Anterior cingulate cortex (tissue), 58 donors: Measurements from ENCODE around the gene PLCB1.
A peak's percentile ranks its signal among the peaks of the same experiment; 100 is the strongest.

Source experiments
- DNase-seq, 58 donors: peaks; one replicate each; lab custom pipeline; 2025; lab: John Stamatoyannopoulos, UW

The PLCB1 gene

DNA sequence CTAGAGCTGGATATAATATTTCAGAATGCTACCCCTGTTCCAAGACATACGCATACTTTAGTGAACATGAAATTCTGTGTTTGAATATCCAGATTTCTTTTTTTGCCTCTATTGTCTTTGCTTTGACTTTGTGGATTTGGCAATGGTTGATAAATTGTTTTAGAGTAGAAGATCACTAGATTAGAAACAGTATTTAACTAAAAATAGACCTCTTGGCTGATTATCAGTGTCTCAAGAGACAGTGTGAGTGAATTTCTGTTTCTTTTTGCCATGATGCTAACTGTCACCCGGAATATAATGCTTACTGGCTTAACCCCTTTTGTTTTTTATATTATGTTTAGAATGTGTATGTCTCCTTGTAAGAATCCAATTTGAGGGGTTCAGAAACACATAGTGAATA lies 102.5 kb downstream of the PLCB1 start:
- DNase-seq, result no peak

DNA sequence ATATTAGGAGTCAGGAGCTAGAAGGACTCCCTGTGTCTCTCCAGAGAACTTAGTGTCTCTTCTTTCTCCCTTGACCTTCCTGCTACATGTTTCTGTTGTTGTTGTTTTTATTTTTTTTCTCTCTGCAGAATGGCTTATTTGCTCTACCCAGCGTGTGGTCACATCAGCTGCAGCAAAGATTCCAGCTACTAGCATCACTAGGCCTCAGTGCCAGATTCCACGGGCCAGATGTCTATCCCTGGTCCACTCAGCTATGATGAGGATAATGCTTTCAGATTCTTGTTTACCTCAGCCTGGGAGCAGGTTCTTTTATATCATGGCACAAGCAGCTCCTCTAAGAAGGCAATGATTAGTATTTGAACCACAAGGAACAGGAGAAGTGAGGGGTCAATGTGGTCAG lies 110.0 kb downstream of the PLCB1 start:
- no peak for DNase-seq

DNA sequence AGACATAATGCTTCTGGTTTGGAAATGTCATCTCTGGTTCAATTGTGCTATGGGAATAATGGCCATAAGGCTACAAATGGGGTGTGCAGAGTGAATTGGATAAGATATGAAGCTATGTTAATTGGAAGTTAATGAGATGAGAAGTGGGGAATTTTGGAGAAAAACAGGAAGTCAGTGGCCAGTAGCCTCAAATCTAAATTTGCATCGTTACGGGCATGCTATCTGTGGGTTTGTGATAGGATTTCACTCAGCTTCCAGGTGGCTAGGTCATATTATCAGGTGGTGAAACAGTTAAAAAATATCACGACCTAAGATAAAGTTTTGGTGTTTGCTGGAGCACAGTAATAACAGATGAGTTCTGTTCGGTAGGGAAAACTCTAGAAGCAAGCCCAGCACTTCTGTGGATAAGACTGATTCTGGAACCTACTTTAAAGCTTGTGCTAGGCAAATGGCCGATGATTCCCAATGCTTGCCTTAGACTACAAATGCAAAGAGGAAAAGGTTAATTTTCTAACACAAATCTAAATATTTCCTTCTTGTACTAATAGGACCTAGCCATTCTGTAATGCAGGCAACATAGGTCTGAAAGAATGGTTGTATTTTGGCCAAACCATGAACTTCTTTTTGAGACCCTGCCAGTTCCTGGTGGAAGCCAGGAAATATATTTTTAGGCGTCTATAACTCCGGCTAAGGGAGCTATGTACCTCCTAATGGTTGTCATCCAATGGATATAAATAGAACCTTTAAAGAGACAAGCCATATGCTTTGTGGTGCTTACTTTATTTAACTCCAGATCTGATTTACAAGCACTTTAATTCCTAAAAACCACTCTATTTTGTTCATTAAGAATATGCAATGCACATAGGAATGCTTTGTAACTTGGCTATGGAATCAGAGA lies 111.0 kb downstream of the PLCB1 start:
- peak in 1 of 58 donors; percentile 3 for DNase-seq

DNA sequence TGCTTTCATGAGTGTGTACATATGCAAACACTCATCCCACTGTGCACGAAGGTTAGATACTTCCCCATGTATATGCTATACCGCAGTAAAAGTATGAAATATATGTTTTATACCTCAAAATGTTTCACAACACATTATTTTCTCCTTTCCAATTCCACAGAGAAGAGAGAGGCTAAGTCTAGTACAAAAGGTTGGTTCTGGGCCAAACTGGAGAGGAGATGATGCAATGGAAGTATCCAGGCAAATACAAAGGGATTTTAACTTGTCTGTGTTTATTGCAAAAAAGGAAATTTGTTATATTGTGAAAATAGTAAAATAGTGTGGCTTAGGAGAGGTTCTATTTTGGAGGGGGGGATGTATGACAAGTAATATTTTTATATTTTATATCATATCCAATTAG lies 112.6 kb downstream of the PLCB1 start:
- peak in 1 of 58 donors; percentile 2 for DNase-seq

DNA sequence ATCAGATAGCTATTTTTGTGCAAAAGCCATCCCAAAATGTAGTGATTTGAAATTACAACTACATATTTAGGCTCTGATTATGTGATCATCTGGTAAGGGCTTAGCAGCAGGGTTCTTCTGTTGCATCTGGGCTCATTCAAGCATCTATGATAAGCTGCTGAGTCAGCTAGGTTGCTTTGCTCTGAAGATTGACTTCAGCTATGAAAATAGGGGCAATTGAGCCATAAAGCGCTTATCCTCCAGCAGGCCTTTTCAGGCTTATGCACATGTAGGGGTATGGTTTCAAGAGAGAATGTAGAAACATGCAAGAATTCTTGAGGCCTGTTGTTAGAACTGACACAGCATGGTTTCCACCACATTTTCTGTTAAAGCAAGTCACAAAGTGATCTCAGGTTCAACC lies 114.1 kb downstream of the PLCB1 start:
- DNase-seq, result no peak

DNA sequence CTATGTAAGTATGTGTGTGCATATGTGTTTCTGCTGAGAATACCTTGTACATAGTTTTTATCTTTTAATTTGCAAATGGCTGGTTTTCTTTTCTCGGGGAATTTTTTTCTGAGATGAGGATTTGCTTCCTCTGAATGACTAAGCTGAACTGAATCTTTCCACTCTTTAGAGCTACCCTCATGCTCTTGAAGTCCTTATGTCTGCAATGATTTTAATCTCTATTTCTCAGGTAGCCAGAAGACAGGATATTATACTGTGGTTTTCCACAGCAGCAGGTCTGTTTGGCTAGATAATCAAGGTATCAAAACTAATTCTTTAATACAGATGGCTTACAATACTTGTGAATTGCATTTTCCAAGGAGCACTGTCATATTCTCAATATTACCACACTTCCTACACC lies 114.7 kb downstream of the PLCB1 start:
- DNase-seq, result no peak

DNA sequence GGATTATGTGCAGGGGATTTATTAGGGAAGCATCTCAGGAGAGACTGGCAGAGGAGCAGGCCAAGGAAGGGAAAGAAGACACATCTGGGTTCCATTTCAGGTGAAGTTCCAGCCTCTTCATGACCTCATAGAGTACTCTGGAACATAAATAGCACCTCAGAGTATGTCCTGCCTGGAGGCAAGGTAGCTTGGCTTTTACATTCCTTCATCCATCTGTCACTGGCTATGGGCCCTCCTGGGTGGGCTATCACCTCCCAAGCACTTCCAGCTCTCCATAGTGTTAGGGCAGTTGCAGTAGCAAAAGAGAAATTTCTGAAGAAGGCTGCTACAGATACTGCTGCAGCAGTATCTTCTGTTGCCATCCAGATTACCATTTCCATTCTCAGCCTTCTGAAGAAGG lies 116.0 kb downstream of the PLCB1 start:
- no peak for DNase-seq

DNA sequence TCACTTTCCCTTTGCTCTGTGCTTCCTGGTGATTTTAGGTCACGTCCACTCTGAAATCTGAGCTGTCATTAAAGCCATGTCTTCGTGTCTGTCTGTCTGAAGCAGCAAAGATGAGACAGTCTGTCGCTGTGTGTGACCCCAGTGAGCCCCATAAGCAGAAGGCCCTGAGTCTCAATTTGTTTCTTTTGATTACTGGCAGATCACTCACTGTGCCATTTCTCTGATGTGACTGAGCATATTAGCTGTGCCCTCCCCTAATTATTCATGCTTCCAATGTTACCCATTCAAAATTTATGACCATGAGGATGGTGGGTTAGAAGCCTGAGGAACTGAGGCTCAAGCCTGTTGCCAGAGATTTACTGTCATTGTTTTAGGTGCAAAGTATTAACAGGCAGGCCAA lies 117.6 kb downstream of the PLCB1 start:
- DNase-seq, result no peak

DNA sequence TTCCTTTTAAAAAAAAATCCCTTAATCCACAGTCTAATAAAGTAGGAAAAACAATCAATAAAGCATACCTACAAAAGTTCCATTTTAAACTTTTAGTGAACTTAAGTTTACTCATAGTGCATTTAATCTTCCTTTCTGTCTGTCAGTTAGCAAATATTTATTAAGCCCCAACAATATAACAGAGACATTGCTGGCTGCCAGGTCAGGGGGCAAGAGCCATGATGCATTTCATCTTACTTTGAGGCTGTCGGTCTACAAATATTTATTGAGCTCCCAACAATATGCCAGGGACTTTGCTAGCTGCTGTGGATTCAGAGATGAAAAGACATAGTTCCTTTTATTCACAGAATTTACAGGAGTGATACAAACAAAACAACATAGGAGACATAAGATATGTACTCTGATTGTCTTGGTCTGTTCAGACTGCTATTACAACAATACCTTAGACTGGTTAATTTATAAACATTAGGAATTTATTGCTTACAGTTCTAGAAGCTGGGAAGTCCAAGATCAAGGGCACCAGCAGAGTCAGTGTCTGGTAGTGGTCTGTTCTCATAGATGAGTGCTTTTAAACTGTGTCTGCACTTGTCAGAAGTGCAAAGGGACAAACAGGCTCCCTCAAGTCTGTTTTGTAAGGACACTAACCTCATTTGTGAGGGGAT lies 118.6 kb downstream of the PLCB1 start:
- DNase-seq, result no peak

DNA sequence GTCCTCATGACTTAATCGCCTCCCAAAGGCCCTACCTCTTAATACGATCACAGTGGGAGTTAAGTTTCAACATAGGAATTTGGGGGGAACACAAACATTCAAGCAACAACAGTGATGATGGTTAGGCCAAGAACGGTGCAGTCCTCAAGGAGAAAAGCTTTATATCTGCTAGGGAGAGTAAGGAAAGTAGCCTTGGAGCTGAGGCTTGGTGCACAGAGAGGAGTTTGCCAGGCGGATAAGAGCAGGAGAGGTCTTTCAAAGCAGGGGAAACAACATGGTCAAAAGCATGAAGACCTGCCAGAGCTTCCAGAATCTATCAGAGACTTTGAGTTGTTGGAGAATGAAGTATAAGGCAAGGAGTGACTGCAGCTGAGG lies 119.1 kb downstream of the PLCB1 start:
- no peak for DNase-seq

DNA sequence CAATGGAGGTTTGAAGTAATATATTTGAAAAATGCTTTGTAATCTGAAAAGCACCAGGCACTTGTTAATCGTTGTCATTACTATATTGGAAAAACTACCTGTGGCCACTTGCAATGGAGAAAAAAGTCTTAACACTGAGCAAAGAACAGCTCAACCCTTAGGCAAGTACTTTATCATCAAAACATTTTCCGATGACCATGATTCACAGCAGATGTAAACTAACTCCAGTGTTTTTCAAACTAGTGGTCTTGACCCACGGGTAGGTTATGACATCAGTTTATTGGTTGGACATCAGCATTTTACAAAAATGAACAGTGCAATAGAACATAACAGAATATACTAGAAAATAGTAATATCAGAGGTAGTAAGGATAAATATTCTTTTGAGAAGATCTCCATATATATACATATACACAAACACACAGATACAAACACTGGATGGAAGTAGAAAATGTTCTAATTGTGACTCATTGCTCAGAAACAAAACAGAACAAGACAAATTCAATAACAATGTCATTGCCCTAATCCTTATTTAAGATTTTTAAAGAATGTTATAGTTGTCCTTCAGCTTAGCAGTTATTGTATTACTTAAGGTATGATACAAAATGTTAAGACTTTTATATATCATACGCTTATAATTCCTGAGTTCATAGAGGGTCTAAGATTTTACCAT lies 123.0 kb downstream of the PLCB1 start:
- no peak for DNase-seq

DNA sequence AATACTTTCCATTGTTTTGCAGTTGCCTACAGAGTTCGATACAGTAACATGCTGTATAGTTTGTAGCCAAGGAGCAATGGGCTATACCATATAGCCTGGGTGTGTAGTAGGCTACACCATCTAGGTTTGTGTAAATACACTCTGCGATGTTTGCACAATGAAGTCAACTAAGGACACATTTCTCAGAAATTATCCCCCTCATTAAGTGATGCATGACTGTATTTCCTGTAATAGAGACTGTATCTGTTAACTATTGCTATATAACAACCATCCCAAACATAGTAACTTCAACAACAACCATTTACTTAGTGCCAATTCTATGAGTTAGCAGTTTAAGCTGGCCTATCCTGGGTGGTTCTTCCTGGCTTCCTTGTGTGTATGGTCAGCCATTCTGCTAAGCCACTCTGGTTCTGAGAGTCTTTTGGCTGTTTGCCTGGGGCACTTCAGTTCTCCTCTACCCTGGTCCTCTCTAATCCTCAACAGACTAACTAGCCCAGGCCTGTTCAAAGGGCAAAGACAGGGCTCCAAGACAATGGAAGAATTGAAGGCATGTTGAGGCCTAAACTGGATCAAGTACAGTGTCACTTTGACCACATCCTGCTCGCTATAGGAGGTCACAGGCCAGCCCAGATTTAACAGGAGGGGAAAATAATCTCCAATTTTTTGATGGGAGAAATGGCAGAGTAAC lies 124.0 kb downstream of the PLCB1 start:
- no peak for DNase-seq

DNA sequence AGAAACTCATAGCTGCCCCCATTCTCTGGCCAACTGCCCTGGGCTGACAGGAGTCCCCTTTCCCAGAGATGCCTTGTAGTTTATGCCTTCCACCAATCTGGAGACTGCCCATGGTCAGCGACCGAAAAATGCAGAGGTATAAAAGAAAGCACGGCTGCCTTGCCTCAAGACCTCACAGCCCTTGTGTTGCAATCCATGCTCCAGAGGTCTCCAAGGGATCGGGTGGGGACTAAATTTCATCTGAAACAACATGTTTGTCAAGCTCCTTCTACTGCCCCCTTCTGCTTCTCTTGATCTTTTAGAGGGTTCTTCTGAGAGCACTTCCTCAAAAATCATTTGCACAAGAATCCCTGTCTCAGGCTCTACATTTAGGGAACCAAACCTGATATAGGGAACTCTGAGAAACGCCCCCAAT lies 128.8 kb downstream of the PLCB1 start:
- DNase-seq, result no peak

DNA sequence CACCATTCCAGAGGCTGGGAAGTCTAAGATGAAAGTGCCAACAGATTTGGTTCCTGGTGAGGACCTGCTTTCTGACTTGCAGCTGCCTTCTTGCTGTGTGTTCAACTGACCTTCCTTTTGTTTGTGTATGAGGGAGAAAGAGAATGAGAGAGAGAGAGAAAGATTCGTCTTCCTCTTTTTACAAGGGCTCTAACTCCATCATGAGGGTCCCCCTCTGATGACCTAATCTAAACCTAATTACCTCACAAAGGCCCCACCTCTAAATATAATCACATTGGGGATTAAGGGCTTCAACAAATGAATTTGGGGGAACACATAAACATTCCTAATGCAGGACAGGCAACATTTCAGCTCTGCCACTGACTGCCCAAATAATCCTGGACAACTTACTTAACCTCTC lies 130.7 kb downstream of the PLCB1 start:
- no peak for DNase-seq

DNA sequence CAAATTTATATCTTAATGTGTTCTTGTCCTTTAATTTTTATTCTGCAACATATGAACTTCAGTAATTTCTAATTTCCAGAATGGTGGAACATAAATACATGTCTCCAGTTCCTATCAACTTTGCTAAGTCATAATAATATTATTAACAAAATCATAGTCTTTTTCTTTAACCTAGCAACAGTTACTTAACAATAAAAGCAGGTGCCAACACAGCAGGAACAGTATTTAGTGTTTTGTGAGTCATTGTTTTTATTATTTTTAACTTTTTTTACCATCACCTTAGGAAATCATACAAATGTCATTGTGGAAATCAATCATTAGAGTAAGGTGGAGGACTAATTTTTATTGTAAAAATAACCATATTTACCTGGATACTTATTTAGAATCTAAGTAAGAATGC lies 133.5 kb downstream of the PLCB1 start:
- DNase-seq, result no peak

DNA sequence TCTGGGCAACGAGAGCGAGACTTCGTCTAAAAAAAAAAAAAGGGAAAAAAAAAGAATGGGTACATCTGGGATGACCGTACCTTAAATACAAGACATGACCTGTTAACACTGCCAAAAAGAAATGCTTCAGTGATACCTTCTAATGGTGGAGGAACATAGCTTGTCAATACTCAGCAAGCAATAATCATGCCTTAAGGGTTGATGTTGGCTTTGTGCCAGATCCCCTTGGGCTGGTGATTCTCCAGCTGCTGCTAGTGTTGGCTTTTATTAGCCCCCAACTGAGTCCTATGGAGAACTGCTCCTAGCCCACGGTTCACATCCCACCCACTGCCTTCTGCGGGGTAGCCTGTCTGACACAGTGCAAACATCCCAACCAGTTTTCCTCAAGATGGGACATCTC lies 134.9 kb downstream of the PLCB1 start:
- DNase-seq, result no peak

DNA sequence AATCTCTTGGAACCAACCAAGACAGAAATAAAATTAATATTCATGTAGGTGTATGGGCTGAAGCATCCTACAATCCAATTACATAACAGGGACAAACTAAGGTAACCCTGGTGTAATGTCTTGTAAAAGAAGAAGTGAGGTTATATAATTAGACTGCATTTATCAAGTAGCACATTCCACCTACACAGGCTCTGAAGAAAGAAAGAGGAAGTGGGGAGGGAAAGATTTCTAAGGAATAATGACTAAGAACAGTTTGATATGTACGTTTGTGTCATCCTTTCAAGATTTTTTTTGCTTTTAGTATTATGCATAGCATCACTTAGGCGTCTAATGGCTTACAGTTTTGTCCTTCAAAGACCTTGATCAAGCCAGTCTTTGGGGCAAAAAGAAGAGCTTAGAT lies 139.7 kb downstream of the PLCB1 start:
- no peak for DNase-seq

DNA sequence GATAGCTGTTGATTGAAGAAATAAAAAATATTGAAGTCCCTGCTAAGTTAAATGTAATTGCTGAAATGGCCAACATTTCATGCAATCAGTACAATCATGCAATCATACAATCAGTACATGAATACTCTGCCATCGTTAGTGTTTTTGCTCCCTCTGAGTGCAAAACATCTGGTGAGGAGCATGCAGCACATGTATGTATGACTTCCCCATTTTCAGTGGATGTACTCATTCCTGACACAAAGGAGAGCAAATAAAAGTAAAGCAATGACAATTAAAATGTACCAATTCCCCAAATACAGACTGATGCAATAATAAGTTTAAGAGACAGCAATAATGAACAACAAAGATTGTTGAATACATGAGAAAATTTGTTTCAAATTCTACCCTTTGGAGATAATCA lies 140.7 kb downstream of the PLCB1 start:
- no peak for DNase-seq

DNA sequence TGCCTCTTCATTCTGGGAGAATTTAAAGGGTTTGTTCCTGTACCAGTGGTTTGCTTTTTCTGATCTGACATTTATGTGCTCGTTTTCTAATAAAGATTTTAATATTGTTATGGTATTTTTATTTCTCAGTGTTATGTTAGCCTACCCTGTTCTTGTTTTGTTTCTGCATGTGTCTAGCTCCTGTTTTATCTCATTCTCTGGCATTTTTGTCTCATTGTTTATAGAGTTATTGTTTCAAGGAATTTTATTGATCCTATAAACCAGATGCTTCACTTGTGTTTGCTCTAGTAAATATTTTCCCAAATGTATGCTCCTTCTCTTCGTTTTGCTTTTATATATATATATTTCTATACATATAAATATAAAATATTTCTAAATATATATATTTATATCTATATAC lies 152.8 kb downstream of the PLCB1 start:
- DNase-seq, result no peak

DNA sequence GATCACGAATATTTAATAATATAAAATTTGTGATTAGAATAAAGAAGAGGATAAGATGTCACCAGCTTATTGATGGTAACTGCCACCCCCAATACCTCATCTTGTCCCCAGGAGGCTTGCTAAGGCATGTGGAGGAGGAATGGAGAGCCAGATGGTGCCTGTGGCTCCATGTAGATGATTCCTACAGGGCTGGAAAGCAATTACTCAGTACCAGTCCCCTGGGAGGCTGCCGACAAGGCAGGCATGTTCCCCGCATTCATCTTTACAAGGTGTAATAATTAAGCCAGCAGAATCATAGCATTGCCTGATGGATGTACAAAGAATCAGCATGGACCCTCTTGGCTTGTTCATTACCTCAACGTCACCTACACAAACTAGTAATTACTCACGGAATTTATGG lies 155.3 kb downstream of the PLCB1 start:
- no peak for DNase-seq

DNA sequence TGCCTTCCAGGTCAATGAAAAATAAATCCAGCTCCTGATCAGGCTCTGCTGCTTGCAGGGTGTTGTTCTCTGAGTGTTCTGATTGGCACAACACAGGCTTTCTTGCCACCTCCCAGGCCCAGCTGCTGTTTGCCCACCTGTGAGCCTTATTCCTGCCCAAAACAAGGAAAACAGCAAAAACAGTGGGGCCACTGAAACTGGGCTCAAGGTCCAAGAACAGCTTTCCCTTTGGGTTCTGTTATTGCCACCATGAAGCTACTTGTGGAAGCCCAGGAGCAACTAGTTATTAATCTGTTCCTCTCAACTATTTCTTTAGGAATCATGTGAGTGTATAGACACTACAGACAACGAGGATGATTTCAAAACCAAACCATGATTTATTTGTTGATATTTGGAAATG lies 159.1 kb downstream of the PLCB1 start:
- no peak for DNase-seq
